GM21528 (cell line): ENCODE results near the gene INPP4A.

ENCODE experiments used
- ATAC-seq: cut with Tn5 transposase; IDR thresholded peaks from one replicate; pipeline ENCODE4 v1.9.1; 2021; ENCODE audit warnings: mild to moderate bottlenecking, moderate library complexity; ENCODE audit not compliant: unreplicated experiment, low FRiP score

INPP4A gene

DNA sequence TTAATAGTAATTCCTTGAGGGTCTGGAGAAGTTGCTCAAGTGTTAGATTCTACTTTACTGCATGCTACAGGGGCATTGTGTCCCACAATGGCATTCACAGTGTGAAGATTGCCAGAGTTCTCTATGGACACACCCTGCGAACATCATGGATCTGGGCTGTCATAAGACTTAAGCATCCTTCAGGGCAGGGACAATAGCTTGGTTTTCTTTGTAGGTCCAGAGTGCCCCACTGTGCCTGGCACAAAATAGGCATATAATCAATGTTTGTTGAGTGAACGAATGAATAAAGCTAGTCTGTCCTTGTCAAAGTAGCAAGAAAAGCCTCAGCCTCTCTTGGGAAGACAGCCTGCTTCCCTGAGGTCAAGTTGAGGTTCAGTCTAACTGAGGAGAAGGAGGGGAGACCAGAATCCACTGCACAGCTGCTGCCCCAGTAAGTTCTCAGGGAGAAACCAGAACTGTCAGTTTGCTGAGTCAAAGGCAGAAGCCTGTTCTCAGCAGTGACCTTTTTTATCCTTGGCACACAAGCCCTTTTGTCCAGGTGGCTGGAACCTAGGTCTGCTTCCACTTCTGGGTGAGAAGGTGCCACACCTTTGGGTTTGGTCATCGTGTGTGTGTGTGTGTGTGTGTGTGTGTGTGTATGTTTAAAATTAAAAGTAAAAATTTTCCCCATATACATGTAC, 15.0 kb downstream of the INPP4A start:
- ATAC-seq: no peak

- ATAC-seq: peak; percentile 62
Observed at GRCh38 chr2:98460573-98461497, 16.2 kb downstream of the INPP4A start.

- no peak for ATAC-seq
Observed at GRCh38 chr2:98461498-98462049, 16.9 kb downstream of the INPP4A start.

- ATAC-seq: no peak
Observed at GRCh38 chr2:98463081-98463481, 18.4 kb downstream of the INPP4A start.

DNA sequence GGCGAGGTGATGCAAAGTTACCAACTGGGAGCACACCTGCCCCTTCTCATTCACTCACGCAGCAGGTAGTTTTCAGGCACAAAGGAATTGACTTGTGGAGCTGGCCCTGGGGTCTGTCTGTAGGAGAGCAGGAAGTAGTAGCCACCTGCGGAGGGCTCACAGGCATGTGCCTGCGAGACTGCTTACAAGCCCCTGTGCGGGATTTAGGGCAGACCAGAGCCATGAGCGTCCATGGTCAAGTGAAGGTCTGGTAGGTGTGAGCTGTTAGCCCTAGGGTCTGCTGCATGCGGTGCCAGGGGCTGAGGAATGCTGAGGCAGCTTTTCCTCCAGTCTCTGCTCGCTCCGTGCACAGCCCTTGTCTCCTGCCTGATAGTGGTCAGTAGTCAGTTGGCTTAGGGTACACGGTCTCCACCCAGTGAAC, 18.9 kb downstream of the INPP4A start:
- no peak for ATAC-seq

- no peak for ATAC-seq
Observed at GRCh38 chr2:98463988-98464771, 19.5 kb downstream of the INPP4A start.

DNA sequence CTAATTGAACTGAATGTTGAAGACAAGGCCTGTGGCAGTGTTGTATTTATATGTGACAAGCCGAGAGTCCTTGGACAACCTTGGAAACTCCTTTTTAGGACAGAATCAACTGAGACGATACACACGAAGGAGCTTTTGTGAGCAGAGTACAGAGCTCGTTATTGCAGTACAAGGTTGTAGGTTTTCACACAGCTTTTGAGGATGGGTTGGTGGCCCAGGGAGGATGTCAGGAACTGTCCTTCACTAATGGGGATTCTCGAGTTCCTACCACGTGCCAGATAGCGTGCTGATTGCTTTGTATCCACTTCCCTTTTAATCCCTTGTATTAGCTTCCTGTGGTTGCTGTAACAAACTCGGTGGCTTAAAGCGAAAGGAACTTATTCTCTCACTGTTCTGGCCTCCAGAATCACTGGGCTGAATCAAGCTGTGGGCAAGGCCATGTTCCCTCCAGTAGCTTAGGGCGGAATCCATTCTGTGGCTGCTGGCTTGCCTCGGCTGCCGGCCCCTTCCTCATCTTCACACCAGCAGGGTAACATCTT, 20.2 kb downstream of the INPP4A start:
- ATAC-seq: peak; percentile 40

GRCh38 chr2:98465456-98466226, 21.0 kb downstream of the INPP4A start:
- peak; percentile 30 for ATAC-seq

DNA sequence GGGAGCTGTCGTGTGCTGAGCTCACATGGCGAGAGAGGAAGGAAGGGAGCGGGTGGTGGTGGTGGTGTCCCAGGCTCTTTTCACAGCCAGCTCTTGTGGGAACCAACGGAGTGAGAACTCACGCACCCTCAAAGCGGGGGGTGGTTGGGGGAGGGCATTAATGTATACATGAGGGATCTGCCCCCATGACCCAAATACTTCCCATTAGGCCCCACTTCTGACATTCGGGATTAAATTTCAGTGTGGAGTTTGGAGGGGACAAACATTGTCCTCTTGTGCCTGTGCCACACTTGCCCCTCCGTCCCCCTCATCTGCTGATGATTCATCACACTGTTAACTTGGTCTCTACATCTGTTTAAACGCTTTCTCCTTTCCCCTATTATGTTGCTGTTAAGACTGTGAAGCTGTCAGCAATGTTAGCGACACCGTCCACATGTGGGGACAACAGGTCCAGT, 22.5 kb downstream of the INPP4A start:
- no peak for ATAC-seq

DNA sequence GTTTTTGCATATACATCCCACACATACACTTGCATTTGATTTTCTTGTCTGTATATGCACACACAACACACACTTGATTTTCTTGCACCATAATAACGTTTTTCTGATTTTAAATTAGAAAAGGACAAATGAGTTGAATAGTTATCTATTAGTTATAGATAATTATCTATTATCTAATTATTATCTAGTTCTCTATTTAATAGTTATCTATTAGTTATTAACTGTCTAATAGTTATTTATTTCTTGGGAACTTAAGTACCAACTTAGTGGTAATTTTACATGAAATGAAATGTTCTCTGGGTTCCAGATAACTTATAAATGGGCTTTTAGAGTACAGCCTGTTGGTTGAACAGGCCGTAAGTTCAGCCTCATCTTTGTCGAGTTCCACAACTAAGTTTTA, 23.0 kb downstream of the INPP4A start:
- no peak for ATAC-seq

- no peak for ATAC-seq
Observed at GRCh38 chr2:98468621-98469236, 24.1 kb downstream of the INPP4A start.

DNA sequence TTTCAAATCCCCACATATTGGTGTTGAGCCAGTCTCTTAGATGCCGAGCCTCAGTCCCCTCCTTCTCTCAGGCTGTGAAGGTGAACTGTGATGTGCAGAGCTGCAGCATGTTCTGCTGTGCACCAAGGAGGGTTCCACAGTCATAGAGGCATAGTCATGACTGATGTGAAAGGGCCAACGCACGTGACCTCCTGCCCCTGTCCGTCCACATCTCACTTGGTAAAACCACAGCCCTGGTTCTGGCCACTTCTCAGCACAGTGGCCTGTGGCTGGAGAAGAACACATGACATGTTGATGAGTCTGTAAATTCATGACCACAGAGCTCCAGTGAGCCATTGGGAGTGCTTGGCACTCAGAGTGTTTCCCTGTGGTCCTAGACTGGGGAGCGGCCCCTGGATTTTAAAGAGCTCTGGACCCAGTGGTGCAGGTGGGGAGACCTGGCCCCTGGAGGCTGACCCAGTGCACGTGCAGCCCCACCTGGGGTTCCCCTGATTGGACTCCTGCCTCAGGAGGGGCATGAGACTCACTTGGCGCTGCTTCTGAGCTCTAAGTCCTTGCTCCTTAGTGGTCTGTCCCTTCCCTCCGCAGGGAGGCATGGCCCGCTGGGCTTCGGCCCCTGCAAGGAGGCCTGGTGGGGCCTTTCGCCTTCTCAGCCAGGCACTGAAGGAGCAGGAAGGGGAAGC, 25.3 kb downstream of the INPP4A start:
- no peak for ATAC-seq

DNA sequence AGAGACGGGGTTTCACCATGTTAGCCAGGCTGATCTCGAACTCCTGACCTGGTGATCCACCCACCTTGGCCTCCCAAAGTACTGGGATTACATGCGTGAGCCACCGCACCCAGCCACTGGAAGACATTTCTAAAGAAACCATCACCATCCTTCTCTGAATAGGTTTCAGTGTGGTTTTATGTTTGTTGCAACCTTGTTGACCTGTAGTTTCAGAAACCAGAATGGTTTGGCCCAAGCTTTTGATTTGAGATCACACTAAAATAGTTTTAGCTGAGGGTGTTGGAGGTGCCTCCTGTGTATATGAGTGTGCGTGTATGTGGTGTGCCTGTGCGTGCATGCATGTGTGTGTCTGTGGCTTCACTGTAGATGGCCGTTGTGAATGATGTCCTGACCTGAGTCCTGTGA, 26.2 kb downstream of the INPP4A start:
- ATAC-seq: no peak

GRCh38 chr2:98471402-98472131, 26.9 kb downstream of the INPP4A start:
- no peak for ATAC-seq

DNA sequence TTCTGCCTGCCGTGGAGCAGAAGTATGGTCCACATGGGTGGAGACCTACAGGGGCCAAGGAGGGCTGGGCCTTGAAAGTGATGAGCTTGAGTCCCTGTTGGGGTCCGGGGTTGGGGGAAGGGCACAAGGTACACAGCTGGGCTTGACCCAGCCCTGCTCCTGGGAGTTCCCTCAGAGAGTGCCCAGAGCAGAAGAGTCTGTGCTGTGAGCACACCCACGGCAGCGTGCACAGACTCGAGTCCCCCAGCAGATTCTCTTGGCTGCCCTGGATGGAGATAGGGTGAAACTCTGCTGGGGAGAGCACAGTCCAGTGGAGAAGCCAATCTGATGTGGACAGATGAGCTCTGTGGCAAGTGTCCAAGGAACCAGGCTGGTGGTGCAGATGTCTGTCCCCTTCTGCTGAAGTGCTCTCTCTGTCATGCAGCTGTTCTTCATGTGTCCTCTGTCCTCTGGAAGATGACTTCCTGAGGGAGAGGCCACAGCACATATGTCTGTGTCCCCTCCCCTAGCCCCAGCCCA, 27.5 kb downstream of the INPP4A start:
- ATAC-seq: no peak

DNA sequence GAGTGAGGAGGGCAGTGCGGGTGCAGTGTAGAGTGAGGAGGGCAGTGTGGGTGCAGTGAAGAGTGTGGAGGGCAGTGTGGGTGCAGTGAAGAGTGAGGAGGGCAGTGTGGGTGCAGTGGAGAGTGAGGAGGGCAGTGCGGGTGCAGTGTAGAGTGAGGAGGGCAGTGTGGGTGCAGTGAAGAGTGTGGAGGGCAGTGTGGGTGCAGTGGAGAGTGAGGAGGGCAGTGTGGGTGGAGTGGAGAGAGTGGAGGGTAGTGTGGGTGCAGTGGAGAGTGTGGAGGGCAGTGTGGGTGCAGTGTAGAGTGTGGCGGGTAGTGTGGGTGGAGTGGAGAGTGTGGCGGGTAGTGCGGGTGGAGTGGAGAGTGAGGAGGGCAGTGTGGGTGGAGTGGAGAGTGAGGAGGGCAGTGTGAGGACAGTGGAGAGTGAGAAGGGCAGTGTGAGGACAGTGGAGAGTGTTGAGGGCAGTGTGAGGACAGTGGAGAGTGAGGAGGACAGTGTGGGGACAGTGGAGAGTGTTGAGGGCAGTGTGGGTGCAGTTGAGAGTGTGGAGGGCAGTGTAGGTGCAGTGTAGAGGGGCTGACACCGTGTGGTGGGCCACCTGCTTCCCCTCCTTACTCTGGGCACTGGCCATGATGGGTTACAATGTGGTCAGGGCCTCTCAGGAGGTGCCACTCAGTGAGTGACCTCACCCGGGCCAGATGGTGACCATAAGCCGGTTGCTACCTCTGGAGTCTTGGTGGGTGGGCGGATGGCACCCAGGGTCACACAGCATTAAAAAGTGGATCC, 28.5 kb downstream of the INPP4A start:
- ATAC-seq: no peak
